GM19238 (cell line): ENCODE results near the gene TES.

Experiments
- DNase-seq: peaks from one replicate; pipeline ENCODE4 v3.0.0; 2011; ENCODE audit warnings: low spot score; ENCODE audit not compliant: insufficient read length

Gene TES

GRCh38 chr7:116193329-116194087 lies 16.8 kb upstream of the TES start:
- no peak for DNase-seq

- no peak for DNase-seq
Measured at GRCh38 chr7:116194115-116194514, 16.2 kb upstream of the TES start.

GRCh38 chr7:116195451-116195850 lies 14.9 kb upstream of the TES start:
- no peak for DNase-seq

GRCh38 chr7:116196947-116197346 lies 13.4 kb upstream of the TES start:
- DNase-seq: no peak

- no peak for DNase-seq
Measured at GRCh38 chr7:116197360-116197759, 13.0 kb upstream of the TES start.

- DNase-seq: no peak
Measured at GRCh38 chr7:116198748-116199410, 11.5 kb upstream of the TES start.

- no peak for DNase-seq
Measured at GRCh38 chr7:116200963-116201362, 9.4 kb upstream of the TES start.

GRCh38 chr7:116206141-116206540 lies 4.2 kb upstream of the TES start:
- no peak for DNase-seq

- DNase-seq: no peak
Measured at GRCh38 chr7:116208919-116209318, 1.4 kb upstream of the TES start.

- DNase-seq: no peak
Measured at GRCh38 chr7:116209561-116210070, 723 bp upstream of the TES start.

- peak; percentile 39 for DNase-seq
Measured at GRCh38 chr7:116211006-116211912, 920 bp downstream of the TES start.

- no peak for DNase-seq
Measured at GRCh38 chr7:116211913-116212596, 1.7 kb downstream of the TES start.

GRCh38 chr7:116212869-116213268 lies 2.5 kb downstream of the TES start:
- DNase-seq: no peak

GRCh38 chr7:116213361-116214130 lies 3.2 kb downstream of the TES start:
- no peak for DNase-seq

GRCh38 chr7:116214921-116215320 lies 4.6 kb downstream of the TES start:
- DNase-seq: no peak

GRCh38 chr7:116215551-116215950 lies 5.2 kb downstream of the TES start:
- DNase-seq: no peak

- no peak for DNase-seq
Measured at GRCh38 chr7:116216956-116217571, 6.7 kb downstream of the TES start.

GRCh38 chr7:116218051-116218645 lies 7.8 kb downstream of the TES start:
- DNase-seq: no peak

- no peak for DNase-seq
Measured at GRCh38 chr7:116218747-116219146, 8.4 kb downstream of the TES start.

- DNase-seq: no peak
Measured at GRCh38 chr7:116219288-116219687, 8.9 kb downstream of the TES start.
